ENCODE results near the gene FBXO17. TPM values are rescaled to one million over a fixed set of nuclear protein-coding genes. Genes with fewer than 3 reads are reported as not detected.
"Not testable (repeated sequence)": the region's sequence is repeated elsewhere in the genome, so short reads cannot be mapped to it uniquely, and the experiment has no call there.

The FBXO17 gene
- total and polyA plus RNA-seq, 2 of the 13 experiments (the other 11 are each of a cell fraction or from before 2014, with no cell fraction given), result 22.1 to 58.7 TPM

DNA sequence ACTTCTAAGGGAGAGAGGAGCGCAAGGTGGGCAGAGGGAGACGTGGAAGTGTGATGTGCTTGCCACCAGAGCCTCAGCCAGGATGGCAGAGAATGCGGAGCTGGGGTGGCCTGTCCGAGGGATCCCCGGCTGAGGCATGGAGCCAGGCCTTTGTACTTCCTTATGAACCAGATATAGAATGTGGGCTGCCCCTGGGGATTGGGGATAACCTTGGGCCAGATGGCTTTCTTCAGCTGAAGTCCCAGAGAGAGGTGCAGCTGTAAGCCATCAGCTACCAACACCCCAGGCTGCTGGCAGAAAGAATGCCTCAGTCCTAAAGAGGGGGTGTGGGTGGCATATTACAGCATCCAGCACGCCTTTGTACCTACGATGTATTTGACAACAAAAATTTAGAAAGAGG, 25.5 kb upstream of the FBXO17 start (continued):
- no peak for TF ChIP-seq MZF1 (CRISPR knock-in tag; IDR thresholded peaks at IDR 0.05; ENCODE audit: borderline replicate concordance)
- TF ChIP-seq SP1 (IDR thresholded peaks at IDR 0.05), result no peak
- TF ChIP-seq SP1 (CRISPR knock-in tag; IDR thresholded peaks at IDR 0.05), result no peak
- no peak for TF ChIP-seq ZNF7 (CRISPR knock-in tag; IDR thresholded peaks at IDR 0.05)

- H3K9me3 ChIP-seq (ENCODE audit: low read length); H2AFZ ChIP-seq (ENCODE audit: low read length); CTCF ChIA-PET (ENCODE audit: low intra/inter-chr PET ratio, low total read pairs); H3K9ac ChIP-seq (ENCODE audit: insufficient read depth, low read depth, low read length); H3K4me3 ChIP-seq (replicated peaks in 1 of 3; ENCODE audit: insufficient read depth in 1 of 3, low read depth in 2 of 3, low read length in 3 of 3); H4K20me1 ChIP-seq (ENCODE audit: insufficient read depth, low read length); H3K4me2 ChIP-seq (ENCODE audit: low read depth, low read length); H3K27me3 ChIP-seq (ENCODE audit: control insufficient read depth in 1 of 2, insufficient read depth in 2 of 2, low read length in 2 of 2); ATAC-seq; intact Hi-C loops (cut with micrococcal nuclease; ENCODE audit: unreplicated experiment); FAIRE-seq; H3K27ac ChIP-seq (ENCODE audit: extremely low read length, insufficient read depth, low read length); POLR2A ChIA-PET; DNase-seq (ENCODE audit: low spot score); BruUV-seq (replicated peaks); H3K36me3 ChIP-seq (replicated peaks in 1 of 2; ENCODE audit: control insufficient read depth in 1 of 2, insufficient read depth in 2 of 2, low read length in 2 of 2); H3K79me2 ChIP-seq (ENCODE audit: insufficient read depth, low read length); in situ Hi-C loops (cut with HindIII; ENCODE audit: extremely low pct_ligation_motif_present, low pct_unique_long_range_greater_than_20kb): not testable (repeated sequence)
- H3K4me1 ChIP-seq (ENCODE audit: insufficient read depth, low read length), result peaks cover 29% of the 10 kb centered on the region
- WGBS (ENCODE audit: low lambda C conversion rate), result 39% methylated on average over 3 of the region's 3 CpGs
- TF ChIP-seq ZNF460 (CRISPR knock-in tag; IDR thresholded peaks at IDR 0.05; ENCODE audit: borderline replicate concordance), result peak; percentile 87
- TF ChIP-seq ZNF362 (CRISPR knock-in tag; IDR thresholded peaks at IDR 0.05; ENCODE audit: borderline replicate concordance), result peak; percentile 42; the same call in 1 of the 2 replicates
- TF ChIP-seq CEBPG (CRISPR knock-in tag; IDR thresholded peaks at IDR 0.05), result peak; percentile 3; the same call in 1 of the 2 replicates
- TF ChIP-seq HNF4A (CRISPR knock-in tag; IDR thresholded peaks at IDR 0.05), result peak; percentile 41; the same call in 1 of the 2 replicates
These were observed 22.0 kb upstream of the FBXO17 start for GRCh38 chr19:38997576-38997975.
